ENCODE data around the gene NAA10. TPM values are rescaled to one million over a fixed set of nuclear protein-coding genes. Genes with fewer than 3 reads are reported as not detected.

The NAA10 gene
- total RNA-seq, 1 donor: 37.4 TPM

DNA sequence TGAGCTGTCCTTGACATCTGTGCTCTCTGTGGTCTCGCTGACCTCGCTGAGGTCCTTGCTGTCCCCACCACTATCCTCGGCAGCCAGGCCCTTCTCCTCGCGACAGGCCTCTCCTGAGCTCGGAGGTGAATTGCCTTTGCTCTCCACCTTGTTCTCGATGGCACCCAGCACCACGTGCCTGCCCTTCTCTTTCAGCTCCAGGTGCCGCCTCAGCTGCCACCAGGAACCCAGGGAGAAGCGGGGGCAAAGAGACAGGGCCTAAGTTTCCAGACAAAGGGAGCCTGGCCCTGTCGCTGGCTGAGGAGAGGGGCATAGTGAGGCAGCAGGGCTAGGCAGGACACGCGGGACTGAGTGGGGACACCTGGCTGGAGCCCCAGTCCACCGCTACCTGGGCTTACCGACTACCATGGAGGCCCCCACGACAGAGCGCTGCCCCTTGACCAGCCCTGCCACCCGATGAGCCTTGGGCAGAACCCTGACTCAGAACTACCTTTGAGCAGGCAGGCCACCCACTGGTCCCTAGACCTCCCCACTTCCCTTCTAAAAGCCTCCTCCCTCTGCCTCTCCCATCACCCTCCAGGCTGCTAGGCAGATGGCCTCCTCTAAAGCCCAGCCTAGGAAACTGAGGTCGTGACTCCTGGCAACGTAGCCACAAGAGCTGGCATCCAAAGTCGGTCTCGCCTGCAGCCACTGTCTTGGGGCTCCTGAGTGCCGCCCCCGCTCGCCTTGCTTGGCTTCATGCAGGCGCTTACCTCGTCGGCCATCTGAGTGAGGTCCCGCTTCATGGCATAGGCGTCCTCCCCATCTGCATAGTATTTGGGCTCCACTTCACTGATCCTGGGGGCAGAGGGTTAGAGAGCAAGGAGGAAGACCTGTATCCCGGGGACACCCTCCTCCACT is 4.6 kb downstream of the NAA10 start:
- DNase-seq (ENCODE audit: low read depth in 2 of 3, low spot score in 2 of 3): no peak

DNA sequence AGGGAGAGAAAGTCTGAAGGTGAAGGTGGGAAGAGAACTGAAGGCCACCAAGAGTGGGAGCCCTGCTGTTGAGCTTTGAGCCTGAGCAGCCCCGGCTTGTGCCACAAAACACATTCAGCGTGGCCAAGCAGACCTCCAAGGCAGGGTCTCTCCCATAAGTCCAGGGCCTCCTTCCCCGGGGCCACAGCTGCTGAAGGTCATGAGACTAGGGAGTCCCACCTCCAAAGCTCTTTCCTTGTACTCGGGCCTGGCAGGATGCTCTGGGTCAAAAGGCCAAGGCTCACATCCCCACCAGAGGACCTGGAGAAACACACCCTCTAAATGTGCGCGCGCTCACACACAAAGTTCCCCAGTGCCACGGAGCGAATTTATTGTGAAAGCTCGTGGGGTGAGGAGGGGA is 5.3 kb downstream of the NAA10 start:
- no peak for DNase-seq (ENCODE audit: low read depth in 2 of 3, low spot score in 2 of 3)

DNA sequence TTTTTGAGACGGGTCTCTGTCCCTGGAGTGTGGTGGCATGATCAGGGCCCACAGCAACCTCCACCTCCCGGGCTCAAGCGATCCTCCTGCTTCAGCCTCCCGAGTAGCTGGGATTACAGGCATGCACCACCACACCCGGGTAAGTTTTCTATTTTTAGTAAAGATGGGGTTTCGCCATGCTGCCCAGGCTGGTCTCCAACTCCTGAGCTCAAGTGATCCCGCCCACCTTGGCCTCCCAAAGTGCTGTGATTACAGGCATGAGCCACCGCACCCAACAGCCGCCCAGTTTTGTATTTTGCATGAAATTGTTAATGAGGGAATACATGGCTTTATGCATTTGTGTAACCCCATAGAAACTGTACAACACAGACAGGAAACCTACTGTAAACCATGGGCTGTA is 6.0 kb downstream of the NAA10 start:
- DNase-seq (ENCODE audit: low read depth in 2 of 3, low spot score in 2 of 3): no peak

DNA sequence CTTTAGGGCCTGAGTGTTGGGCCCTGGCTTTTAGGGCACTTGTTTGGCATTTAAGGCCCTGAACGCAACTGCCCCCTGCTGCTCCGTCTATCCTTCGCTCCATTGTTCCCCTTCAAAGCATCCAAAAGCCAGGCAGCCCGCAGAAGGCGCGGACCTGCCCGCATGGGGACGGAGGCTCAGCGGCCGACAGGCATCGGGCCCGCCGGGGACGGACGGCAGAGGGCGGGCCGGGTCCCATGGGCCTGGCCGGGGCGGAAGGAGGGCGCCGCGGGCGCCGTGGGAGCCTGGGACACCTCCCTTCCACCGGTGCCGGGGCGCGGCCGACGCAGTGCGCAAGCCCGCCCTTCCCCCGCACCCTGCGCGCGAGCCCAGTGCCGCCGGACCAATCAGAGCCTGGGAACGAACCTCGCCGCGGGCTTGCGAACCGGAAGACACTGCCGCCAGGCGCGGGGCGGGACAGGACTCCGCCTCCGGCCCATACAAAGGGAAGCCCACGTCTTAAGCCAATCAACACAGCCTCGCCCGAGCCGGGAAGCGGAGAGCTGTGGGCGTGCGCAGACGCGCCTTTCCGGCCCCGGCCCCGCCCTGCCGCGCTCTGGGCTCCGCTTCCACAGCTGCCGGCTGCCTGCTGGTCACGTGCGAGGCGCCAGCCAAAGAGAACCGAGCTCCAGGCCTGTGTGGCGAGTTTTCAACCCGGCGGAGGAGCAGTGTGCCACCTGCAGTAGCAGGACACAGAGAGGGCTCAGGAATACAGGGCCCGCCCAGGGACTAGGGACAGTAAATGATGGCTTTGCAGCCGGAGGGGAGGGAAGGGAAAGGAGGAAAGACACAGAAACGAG is 6.7 kb downstream of the NAA10 start:
- peak; percentile 89 to 96 (median 94) for DNase-seq (ENCODE audit: low read depth in 2 of 3, low spot score in 2 of 3)

DNA sequence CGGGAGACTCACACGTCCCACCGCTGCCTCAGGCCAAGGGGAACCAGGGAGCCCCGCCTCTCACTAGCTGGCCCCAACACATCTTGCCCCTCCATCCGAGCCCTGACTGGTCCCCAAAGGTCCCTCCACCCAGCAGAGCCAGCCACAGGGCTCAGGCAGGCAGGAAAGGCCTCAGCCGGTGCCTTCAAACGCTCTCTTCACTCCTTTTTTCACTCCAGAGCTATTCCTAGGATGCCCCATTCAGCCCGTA is 7.2 kb downstream of the NAA10 start:
- DNase-seq (ENCODE audit: low read depth in 2 of 3, low spot score in 2 of 3): no peak

DNA sequence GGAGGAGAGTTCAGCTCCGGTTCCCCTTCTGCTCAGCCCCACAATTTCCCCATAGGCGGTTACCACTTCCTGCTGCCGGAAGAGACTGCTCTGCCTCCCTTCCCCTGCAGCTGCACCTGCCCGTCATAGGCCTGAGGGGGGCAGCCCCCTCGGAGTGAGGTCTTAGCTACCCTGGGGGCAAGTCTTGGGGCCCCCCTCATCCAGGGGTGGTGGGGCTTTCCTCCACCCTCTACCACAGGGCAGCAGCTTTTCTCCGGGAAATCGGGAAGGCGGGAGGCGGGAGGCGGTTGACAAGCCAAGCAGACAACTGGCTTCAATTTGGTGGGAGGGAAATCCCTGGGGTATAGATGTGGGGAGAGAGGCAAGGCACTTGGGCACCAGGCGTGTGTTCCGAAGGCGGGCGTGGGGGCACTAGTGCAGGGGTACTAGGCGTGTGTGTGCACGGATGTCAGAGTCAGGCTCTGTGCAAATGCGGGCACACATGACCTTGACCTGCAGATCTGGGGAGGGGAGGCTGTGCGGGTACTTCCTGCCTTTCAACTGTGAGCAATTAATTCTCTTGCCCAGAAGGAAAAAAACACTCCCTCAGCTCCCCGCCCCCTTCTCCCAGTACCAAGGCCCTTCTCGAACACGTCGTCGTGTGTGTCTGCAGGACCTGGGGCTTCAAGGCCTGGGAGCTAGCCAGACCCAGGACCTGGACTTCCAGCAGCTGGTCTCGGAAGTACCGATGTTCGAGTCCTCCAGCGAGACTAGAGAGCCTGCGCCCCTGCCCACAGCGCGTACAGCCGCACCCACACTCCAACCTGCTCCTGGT is 7.8 kb downstream of the NAA10 start:
- DNase-seq (ENCODE audit: low read depth in 2 of 3, low spot score in 2 of 3): peak; percentile 58 to 94 (median 88)

DNA sequence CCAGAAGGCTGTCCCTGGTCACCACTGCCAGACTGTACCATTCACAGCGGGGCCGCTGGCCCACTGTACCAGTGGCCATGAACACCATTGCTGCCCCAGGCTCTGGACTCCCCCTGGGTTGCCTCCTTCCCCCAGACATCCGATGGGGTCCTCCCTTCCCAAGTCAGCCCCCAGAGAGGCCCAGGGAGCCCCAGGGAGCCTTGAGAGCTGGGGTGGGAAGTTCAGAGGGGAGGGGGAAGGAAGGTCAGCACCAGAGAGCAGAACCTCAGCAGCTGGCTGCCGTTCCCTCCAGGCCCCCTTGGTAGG is 8.3 kb downstream of the NAA10 start:
- no peak for DNase-seq (ENCODE audit: low read depth in 2 of 3, low spot score in 2 of 3)

DNA sequence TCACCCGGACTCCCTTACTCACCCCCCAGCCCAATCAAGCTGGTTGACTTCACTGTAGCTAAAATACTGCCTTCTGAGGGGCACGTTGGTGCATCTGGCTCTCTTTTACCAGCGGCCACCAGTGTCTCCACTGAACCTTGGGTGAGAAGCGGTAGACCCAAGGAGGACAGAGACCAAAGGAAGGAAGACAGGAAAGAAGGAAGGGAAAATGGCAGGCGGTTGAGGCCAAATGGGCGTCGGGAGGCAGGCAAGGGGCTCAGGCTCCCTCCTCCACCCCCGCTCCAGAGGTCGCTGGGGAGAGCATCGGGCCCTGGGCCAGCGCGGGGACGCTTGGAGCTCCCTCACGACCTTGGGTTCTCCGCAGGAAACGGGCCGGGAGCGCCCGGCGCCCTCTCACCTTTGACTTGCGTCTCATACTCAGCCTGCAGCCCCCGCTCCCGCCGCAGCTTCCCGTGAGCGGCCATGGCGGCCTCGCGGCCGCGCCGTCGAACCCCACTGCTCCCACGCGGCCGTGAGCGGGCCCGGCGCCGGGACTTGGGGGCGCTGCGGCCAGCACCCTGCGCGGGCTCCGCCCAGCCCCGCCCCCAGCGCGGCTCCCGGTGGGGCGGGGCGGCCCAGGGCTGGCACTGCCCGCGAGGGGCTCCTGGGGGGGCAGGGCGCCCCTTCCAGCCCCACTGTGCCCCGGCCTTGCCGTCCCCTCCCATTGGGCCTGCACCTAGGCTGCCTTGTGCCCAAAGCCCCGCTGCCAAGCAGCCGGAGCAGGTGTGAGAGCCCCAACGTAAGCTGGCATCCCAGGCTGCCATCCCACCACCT is 8.9 kb downstream of the NAA10 start, which contains the start of gene ARHGAP4:
TSS of gene ARHGAP4 (minus strand) at position 526 of the 813 bp plus-strand sequence. CDS start at position 464, 62 bp downstream.
- DNase-seq (ENCODE audit: low read depth in 2 of 3, low spot score in 2 of 3): no peak

DNA sequence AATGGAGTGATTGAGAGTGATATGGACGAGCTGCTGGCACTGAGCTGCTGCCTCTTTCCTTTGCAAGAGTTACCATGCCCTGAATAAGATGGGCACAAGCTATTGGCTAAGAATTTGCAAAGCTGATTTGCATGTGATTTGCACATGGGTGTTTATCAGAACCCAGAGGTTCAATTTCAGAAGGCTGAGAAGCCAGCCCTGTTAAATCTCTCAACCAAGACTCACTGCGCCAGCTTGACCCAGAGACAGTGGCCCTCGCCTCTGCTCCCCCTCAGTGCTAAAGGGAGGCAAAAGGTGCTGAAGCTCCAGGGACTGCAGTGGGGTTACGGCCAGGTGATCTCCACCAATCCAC is 9.5 kb downstream of the NAA10 start:
- no peak for DNase-seq (ENCODE audit: low read depth in 2 of 3, low spot score in 2 of 3)

DNA sequence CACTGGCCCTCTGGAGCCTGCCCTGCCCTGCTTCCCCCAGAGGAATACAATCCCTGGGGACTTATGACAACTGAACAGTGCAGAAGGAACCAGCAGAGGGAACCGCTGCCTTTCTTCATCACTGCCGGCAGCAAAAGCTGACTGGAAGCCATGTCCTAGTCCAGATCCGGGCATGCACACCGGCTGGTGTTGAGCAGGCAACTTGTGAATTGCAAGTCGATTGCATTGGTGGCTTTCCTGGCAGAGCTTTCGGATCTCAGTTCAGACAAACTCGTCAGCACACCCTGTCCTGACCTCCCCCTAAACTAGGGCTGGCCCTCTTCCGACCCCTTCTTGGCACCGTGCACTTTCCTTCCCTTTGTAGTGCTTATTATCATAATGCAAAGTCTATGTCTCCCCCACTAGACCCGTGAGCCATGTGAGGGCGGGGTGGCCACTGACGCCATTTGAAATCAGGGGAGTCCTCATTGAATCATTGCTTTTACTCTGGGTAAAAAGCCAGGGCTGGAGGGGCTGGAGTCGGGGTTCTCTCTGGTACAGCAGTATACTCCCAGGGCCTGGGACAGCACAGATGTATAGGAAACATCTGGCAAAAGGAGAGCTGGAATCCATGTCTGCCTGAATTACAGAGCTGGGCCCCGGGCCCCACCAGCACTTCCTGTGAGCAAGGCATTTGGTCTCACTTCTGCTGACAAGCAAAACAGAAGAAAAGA is 10.5 kb downstream of the NAA10 start:
- DNase-seq (ENCODE audit: low read depth in 2 of 3, low spot score in 2 of 3): peak in 1 of 3 donors; percentile 66

DNA sequence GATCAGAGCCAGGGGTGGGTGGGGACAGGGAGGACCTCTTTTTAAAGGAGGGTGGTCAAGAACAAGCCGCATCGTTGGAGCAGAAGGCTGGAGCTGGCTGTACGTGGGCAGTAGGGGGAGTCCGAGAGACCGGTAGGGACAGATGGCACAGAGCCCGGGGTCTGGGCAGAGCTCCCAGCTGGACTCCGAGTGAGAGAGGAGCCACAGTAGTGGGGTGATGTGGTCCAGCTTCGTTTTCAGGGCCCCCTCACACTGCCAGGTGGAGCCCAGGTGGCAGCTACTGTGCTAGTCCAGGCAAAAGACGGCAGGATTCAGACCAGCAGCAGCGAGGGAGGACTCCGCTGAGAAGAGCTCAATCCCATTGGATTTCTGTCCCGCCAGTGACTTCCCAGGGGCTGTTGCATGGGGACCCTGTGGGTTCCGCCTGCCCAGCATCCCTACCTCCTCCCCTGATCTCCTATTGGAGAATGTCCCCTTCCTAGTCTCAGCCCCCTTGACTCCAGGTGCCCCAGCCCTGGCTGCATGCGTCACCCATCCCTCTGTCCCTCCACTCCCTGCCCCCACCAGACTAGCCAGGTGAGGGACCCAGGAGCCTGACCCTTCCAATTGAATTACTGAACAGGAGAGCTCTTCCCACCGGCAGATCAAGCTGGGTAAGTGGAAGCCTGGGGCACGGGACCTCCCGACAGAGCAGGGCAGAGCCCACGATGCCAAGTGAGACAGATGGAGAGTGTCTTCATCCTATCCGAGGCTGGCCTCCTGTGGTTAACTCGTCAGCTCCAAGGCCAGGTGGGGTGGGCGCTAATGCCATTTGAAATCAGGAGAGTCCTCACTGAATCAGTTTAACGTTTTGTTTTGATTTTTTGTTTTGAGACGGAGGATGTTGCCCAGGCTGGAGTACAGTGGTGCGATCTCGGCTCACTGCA is 11.6 kb downstream of the NAA10 start:
- peak in 1 of 3 donors; percentile 9 for DNase-seq (ENCODE audit: low read depth in 2 of 3, low spot score in 2 of 3)

DNA sequence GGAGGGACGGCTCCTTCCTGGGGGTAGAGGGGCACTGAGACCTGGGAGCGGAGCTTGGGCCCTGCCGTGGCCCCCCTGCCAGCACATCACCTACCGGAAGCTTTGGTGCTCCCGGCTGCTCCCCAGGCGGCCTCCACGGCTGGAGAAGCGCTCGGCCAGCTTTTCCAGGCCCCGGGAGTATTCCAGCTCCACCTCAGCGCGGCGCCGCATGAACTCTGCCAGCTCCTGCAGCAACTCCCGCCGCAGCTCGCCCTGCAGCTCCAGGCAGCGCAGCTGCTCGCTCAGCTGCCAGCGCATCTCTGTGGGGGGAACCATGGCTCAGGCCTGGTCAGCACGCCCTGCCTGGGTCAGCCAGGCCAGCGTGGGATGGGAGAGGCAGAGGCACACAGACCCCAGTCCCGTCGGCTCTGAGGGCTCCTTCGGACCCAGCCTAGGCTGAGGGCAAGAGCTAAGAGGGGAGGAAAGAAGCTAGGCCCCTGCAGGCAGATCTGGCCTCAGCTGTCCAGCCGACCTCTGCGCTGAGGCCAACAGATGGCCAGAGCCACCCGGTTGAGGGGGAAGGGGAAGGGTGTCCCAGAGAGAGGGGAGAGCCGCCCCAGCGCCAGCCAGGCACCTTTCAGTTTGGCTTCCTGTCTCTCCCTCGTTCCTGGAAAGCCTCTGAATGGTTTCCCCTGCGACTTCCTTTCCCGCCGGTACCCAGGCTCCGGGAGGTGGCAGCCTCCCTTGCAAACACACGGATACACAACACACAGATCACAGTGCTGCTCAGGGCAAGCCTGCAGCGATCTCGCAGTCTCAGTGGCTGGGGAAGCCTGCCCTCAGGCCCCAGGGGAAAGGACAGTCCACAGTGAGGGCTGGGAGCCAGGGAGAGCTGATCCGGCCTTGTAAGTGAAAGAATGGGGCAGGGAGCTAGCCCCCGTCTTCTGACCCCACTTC is 13.1 kb downstream of the NAA10 start:
- no peak for DNase-seq (ENCODE audit: low read depth in 2 of 3, low spot score in 2 of 3)

DNA sequence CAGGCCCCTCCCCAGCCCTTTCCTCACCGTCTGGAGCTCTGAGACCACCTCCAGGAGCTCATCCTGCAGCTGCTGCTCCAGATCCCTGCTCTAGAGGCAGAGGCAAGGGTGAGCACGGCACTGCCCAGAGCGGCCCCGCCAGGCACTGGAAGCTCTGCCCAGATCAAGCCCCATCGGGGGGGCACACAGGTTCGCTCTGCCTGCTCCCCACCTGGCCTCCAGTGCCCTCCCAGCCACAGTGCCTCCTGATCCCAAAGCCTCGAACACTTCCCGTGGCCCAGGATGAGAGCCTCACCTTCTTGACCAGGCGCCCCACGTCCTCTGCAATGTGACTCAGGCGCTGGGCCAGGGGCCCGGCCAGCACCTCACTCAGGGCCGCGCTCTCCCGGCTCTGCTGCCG is 13.8 kb downstream of the NAA10 start:
- no peak for DNase-seq (ENCODE audit: low read depth in 2 of 3, low spot score in 2 of 3)

DNA sequence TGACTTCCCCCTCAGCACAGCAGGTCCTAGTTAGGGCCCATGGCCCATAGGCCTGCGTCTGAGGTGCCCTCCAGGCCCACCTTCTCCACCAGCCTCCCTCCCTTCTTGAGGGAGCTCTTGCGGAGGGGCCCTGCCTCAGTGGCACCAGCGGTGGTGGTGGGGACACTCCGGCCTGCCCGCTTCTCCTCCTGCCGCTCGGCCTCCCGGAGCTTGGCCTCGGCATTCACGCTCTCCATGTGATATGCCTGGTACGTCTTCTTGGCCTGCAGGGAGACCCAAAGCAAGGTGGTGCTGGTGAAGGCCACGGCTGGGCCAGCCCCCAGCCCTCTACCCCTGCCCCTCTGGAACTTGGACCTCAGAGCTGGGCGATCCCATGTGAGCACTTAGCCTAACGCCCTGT is 14.3 kb downstream of the NAA10 start:
- no peak for DNase-seq (ENCODE audit: low read depth in 2 of 3, low spot score in 2 of 3)

DNA sequence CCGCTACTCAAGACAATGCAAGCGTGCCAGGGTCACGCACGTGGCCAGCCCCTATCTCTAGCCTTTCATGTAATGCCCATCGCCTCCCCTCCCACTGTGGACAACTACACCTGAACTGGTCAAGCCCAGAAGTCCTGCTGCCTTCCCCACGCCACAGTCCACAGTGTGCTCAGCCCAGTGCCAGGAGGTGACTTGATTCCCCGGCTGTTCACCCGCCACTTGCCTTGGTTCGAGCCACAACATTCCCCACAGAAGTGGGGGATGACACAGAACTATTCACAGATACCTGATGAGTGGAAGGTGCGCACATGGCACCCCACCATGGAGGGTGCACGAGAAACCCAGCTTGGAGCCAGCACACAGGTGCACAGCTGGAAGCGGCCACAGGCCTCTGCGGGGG is 15.6 kb downstream of the NAA10 start:
- no peak for DNase-seq (ENCODE audit: low read depth in 2 of 3, low spot score in 2 of 3)

DNA sequence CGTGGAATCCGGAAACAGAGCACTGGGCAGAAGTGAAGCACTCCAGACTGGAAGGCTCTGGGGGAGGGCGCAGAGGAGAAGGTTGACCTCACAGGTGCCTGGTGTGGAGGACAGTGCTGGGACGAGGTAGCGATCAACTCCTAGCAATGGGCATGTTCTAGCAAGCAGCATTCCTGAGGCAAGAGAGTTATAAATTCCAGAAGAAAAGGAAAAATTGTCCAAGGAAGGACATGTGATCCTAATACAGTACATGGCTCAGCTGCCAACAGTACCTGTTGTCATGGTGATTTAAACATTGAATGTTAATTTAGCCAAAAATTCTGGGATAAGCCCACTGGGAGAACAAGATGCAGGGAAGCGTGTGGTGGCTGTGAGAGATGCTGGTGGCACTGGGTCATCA is 17.0 kb downstream of the NAA10 start:
- no peak for DNase-seq (ENCODE audit: low read depth in 2 of 3, low spot score in 2 of 3)

DNA sequence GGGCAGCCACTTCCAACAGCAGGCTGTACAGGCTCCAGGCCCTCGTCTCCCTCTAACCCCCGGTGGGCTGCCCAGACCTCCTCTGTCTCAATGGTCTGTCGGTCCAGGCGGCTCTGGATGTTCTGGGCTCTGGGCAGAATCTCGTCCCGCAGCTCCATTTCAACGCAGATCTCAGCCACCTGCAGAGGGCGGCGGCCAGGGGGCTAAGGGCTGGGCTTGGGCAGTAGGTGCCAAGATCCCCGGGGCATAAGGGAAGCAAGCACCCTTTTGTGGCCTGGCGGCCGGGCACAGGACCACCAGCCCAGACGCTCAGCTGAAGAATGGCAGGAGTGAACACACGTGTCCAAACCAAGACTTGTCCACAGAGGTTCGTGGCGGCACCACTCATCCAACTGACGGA is 21.1 kb downstream of the NAA10 start:
- no peak for DNase-seq (ENCODE audit: low read depth in 2 of 3, low spot score in 2 of 3)

DNA sequence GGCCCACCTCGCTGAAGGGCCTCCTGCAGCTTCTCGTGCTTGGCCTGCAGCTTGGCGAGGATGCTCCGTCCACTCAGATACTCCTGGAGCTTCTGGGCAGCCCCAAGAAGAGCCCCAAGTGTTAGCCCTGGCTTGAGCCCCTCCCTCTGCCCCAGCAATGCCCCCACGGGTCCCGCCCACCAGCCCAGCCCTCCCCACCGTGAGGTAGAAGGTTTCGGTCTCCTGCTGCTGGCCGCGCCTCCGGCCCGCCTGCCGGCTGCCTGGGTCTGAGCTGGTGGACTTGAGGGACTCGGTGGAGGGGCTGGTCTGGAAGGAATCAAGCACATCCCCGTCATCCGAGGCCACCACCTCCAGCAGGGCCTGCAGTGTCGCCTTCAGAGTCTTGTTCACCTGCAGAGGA is 21.6 kb downstream of the NAA10 start:
- DNase-seq (ENCODE audit: low read depth in 2 of 3, low spot score in 2 of 3): no peak

Measured in hematopoietic multipotent progenitor cell (in vitro differentiated cells).